CD4-positive, alpha-beta T cell treated with Interleukin-17A for 1 hour (primary cell): ENCODE results near the gene CCSER1.
"Not testable (repeated sequence)": the region's sequence is repeated elsewhere in the genome, so short reads cannot be mapped to it uniquely, and the experiment has no call there.

Experiments used
- DNase-seq: peaks from one replicate; pipeline ENCODE4 v3.0.0-alpha.2; 2020

Gene CCSER1

DNA sequence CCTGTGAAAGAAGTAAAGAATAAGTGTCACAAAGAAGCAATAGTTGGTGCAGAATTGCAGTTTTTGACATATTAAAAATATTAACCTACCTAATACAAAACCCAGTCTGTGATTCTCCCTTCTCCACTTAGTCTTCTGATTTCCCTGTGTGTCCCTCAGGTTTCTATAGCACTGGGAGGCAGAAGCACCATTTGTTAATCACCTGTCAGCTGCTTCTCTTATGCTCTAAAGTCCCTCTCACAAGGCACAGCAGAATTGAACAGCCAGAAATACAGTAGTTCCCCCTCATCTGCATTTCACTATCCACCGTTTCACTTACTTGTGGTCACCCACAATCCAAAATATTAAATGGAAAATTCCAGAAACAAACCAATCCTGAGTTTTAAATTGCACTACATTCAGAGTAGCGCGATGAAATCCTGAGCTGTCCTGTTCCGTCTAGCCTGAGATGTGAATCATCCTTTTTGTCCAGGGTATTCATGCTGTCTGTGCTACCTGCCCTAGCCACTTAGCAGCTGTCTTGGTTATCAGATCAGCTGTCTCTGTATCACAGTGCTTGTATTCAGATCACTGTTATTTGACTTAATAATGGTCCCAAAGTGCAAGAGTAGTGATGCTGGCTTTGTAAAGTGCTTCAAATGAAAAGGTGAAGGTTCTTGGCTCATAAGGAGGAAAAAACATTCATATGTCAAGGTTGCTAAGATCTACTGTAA lies 1192.5 kb downstream of the CCSER1 start:
- no peak for DNase-seq

DNA sequence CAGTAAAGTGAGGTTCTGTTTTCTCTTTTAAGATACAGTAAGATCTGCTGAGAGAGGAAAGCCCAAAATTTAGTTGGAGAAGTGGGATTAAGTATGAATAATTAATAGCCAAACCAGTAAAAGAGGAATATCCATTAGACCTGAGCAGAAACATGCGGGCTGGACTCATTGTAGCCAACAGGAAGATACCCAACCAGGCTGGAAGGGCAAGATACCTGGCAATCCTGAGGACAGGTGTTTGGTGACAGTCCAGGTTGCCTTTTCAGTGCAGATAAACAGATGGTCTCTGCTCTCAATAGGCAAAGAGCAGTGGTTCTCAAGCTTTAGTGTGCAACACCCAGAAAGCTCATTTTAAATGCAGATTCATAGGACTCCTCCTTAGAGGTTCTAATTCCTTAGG lies 1195.8 kb downstream of the CCSER1 start:
- no peak for DNase-seq

DNA sequence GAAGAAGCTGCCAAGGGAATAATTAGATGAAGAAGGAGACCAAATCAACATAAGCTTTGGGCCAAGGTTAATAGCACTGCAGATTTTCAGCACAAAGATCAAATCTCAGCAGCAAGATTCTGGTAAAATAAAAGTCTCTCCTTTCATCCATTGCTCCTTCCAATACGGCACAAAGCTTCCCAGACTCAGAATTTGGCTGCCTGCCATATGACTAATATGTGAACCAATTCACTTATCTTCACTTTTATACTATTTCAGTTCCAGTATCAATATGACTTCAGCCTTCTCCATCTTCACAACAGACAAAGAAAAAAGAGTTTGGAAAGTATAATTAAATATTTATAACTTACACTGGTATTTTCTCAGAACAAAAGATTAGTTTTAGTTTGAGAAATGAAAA lies 1198.3 kb downstream of the CCSER1 start:
- DNase-seq, result no peak

DNA sequence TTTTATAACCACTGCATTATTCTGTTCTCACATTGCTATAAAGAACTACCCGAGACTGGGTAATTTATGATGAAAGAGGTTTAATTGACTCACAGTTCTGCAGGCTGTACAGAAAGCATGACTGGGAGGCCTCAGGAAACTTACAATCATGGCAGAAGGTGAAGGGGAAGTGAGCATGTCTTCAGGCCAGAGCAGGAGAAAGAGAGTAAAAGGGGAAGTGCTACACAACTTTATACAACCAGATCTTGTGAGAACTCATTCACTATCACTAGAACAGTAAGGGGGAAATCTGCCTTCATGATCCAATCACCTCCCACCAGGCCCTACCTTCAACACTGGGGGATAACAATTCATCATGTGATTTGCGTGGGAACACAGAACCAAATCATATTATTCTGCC lies 1199.0 kb downstream of the CCSER1 start:
- not testable (repeated sequence) for DNase-seq

DNA sequence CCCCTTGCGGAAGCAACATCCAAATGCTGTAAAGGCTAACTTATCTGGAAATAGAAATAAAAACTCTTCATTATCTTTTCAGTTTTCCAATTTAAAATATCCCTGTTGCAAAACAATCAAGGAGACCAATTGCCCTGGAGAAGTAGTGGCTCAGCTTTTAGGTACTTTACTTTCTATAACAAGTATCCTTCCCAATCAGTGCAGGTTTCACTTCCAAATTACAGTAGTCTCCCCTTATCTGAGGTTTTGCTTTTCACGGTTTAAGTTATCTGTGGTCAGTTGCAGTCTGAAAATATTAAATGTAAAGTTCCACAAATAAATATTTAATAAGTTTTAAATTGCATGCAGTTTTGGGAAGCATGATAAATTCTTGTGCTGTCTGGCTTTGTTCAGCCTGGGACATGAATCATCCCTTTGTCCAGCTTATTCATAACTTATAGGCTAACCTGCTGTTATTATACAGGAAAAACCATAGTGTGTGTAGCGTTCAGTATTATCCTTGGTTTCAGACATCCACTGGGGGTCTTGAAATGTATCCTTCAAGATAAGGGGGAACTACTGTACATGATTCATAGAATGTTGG lies 1203.5 kb downstream of the CCSER1 start:
- DNase-seq, result no peak

DNA sequence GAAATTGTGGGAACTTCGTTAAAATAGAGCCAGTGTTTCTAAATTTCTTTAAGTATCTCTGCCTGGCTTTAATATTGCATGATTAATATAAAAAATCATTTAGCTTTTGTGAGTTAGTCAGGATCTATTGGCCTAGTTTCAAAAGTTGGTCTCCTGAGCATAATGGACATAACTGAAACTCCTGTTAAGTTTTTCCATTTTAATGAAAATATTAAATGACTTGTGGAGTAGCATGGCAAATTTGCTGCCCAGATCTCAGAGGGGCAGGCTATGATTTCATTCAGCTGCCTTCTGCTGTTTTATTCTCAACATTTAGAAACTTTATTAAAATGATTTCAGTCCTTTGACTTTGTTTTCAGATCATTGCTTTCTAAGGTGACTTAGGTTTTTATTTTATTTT lies 1213.6 kb downstream of the CCSER1 start:
- no peak for DNase-seq

DNA sequence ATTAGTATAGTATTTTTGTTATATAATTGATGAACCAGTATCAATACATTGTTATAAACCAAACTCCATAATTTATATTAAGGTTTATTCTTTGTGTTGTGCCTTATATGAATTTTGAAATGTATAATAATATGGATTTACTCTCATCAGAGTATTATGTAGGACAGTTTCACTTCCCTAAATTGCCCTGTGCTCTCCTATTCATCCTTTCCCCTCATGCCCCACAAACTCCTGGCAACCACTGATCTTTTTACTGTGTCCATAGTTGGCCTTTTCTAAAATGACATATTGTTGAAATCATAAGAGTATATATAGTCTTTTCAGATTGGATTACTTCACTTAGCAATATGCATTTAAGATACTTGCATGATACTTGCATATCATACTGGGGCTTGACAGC lies 1218.4 kb downstream of the CCSER1 start:
- DNase-seq, result no peak

DNA sequence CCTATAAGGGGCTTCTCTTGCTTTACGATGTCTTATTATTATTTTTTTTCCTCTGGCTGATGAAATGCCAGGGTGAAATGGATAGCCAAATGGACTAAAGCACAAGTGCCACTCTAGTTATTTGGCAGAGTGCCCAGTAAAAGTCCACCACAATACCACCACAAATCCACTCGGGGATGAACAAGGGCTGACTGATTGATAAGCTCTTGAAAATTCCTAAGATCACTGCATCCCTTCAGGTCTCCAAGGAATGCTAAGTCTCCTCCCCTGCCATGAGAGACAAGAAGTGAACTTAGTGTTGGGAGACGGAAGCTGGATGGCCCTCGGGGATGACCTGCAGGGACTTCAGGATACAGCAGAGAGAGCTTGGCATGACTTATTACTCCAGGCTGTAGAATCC lies 1229.3 kb downstream of the CCSER1 start:
- not testable (repeated sequence) for DNase-seq

DNA sequence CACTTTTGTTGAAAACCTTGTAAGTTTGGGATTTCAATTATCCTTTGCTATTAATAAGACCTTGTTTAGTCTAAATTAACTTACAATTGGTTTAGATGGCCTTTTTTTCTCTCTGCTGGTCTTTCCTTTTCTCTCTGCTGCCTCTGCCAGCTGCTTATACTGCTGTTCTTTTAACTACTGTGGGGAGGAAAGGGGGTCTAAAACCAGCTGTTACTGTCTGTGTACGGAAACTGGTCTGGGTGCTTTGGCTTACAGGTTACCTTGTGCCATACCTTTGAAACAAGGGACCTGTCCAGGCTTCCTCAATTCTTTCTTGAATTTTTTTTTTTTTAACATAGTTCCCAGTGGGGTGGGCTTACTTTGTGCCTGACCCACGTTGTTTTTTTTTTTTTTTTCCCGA lies 1230.8 kb downstream of the CCSER1 start:
- DNase-seq, result not testable (repeated sequence)

DNA sequence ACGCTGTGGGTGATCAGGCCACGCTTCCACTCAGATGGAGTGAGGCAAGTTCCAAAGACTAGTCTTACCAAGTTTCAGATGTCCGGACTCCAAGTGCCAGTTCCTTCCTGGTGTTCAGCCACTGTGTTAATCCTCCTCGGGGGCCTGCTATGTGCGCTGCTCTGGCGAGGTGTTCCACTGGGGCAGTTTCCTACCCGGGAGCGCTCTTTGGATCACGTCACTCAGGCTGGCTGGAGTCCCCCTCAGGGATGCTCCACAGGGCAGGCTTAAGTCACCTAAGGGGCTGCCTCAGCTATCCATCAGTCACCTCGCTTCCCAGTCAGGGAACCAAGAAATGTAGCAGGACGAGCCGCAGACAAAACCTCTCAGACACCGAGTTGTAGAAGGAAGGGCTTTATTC lies 1231.4 kb downstream of the CCSER1 start:
- DNase-seq, result not testable (repeated sequence)

DNA sequence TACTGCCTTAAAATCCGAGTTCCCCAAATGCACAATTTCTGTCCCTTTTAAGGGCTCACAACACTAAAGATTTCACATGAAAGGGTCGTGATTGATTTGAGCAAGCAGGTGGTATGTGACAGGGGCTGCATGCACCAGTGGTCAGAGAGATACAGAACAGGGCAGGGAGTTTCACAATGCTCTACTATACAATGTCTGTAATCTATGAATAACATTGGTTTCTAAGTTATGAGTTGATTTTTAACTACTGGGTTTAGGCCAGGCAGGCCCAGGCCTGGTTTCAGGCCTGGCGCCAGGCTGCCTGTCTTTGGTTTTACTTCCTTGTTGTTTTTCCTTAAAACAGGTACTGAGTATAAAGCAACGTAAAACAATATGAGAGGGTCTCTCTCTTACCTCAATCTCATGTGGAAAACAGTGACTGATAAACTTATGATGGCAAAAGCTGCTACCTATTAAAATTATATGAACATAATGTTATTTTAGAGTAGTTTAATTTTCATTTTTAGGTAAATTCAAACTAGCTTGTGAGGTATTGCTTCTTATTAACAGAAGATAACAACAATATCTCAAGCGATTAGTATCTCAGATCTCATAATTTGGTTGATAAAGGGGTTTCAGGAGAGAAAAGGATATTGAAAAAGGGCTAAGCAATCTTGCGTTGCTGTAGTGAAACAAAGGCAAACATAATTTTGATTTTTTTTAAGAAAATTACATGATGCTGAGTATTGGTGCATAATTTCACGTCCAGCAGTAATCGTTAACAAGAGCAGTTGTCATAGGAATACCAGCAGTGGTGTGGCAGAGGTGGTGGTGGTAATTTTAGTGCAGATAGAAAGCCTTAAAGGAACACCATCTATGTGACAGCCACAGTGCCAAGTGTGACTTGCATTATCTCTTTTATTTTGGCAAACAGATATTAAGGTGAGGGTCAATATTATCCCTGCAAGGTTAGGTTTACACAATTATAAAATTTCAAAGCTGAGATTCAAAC lies 1232.1 kb downstream of the CCSER1 start:
- no peak for DNase-seq

DNA sequence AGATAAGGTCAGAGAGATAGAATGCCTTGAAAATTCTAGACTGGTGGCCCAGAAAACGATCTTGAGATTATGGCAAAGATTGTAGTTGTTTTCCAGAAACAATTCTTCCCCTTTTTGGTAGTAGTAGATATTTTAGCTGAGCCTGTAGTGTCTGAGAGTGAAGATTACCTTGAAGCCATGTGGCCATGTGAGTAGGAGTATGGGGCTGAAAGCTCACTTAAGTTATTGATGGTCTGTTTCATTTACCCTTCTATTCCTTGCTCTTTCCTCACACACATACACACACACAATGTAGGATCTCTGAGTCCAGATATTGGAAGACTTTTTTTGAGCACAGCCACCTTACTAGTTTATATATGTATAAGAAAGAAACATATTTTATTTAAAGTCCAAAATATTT lies 1234.9 kb downstream of the CCSER1 start:
- DNase-seq, result no peak

DNA sequence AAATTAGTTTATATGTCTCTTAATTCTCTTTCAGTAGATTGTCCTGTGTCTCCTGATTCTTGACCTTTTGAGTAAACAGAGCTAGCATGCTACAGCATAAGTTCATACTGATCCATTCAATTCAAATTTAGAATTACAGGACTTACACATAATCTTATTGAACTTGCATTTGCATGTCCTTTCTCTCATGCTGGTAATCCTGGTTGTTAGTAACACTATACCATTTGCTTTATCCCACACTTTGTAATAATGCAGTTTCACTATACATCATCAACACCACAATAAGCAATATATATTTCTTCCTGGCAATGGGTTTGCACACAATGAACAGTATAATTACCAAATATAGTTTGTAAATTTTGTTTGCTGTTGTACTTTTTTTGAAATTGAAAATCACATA lies 1239.4 kb downstream of the CCSER1 start:
- DNase-seq, result no peak

DNA sequence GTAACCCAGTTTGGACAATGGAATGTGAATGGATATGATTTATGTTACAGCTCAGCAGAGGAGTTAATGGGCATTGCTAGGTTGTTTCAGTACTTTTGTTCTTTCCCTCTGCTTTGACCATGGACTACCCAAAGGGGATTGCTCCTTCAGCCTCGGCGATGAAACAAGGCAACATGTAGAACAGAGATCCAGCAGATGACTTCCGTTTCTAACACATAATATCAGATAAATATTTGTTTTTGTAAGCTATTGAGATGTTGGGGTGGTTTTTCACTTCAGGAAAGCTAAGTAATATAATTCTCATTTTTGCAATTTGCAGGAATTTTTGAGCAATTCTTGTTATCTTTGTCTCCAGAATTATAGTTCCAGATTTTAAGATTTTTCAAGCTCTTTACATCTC lies 1241.9 kb downstream of the CCSER1 start:
- no peak for DNase-seq

DNA sequence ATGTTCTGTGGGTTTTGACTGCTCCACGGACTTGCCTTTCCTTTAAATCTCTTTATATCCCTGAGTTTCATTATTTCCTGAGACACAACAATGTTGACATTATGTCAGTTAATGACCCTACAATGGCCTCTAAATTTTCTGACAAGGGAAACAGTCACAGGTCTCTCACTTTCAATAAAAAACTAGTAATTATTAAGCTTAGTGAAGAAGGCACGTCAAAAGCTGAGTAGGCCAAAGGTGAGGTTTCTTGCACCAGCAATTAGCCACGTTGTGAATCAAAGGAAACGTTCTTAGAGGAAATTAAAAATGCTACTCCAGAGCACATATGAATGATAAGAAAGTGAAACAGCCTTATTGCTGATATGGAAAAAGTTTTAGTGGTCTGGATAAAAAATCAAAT lies 1246.4 kb downstream of the CCSER1 start:
- no peak for DNase-seq

DNA sequence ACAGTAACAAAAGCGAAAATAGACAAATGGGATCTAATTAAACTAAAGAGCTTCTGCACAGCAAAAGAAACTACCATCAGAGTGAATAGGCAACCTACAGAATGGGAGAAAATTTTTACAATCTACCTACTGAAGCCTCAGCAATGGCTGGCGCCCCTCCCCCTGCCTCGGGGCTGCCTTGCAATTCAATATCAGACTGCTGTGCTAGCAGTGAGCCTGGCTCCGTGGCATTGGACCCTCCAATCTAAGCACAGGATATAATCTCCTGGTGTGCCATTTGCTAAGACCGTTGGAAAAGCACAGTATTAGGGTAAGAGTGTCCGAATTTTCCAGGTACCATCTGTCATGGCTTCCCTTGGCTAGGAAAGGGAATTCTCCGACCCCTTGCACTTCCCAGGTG lies 1278.2 kb downstream of the CCSER1 start:
- DNase-seq, result not testable (repeated sequence)

DNA sequence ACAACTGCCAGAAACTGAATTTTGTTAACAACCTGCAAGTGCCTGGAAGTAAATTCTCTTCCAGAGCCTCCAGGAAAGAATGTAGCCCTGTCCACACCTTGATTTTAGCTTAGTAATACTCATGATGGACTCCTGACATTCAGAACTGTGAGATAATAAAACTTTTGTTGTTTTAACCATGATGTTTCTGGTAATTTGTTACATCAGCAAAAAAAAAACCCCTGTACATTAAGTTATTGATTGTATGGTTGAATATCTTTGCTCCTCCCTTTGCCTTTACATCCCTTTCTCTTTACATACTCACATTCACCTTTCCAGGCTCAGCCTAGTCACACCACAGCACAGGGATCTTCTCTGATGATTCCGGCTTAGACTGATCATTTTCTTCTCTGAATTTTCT lies 1294.8 kb downstream of the CCSER1 start:
- DNase-seq, result no peak

DNA sequence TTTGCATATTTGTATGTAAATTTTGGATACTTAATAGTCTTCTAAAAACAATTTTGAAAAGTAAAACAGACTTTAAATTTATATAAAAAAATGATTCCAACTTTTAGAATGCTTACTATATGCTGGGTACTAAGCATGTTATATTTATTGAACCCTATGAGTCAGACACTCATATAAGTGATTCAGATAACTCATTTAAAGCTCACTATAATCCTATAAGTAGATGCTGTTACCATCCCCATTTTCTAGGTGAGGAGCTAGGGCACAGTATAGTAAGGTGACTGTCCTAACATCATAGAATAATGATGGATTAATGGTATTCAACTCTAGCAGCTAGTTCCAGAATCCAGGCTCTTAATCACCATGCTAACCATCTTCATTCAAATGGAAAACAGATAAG lies 1299.5 kb downstream of the CCSER1 start:
- no peak for DNase-seq

DNA sequence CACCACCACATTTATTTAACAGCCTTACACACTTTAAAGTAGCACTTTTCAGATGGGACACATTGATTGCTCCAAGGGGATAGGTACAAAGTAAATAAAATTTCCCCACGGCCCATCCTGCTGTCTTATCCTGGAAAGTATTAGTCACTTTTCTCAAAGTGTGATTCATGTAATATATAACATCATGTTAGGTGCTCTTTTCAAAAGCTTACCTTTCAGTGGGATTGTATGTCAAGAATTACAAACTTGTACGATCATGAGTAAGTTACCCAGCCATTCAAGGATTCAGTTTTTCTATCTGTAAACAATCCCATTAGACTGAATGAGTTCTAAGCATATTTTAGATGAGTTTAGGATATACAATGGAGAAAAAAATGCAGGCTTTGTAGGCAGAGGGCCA lies 1300.0 kb downstream of the CCSER1 start:
- DNase-seq, result no peak

DNA sequence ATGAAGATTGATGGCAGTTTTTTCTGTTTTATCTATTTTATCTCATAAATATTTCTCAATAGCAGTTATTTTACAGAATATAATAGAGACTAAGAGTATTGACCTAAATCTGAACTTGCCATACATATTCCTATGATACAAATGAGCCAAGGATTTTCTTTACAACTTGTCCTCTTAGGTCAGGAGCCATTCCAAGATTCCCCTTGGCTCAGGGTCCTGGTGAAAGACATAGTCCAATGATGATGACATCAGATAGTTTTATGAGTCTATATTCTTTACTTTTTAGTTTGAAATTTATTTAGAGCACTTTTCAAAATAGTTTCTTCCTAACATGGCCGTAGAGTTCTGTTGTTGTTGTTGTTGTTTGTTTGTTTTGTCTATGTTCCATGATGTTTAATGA lies 1307.4 kb downstream of the CCSER1 start:
- no peak for DNase-seq

DNA sequence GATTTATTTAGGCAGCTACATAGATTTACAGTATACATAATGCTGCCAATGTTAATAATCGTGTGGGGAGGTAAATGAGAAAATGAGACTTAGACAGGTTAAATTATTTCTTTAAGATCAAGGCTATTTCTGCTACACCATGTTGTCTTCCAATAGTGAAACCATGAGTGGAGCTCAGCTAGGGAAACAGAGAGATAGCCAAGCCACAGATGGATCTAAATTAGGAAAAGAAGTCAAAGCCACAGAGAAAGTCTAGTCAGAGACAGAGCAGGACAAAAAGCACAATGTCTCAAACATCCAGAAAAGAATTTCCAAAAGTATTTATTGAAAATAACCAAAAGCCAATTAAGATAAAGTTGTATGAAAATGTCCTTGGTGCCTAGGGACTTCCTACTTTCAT lies 1309.4 kb downstream of the CCSER1 start:
- DNase-seq, result no peak

DNA sequence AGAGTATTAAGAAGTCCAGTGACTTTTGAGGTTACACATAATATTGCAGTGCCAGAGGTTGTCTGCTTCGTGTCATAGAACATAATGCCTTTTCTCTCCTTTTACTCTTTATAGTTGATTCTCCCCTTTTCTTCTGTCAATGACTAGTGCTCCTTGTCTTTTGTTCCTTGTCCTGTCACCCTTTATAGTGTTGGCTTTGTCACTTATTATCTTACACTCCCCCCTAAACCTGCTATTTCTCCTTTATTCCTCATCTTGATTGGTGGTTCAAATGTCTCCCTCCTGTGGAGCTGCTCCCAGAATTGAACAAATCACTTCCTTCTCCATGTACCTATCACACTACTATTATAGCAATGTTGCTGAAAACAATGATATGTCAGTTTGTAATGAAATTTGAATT lies 1320.0 kb downstream of the CCSER1 start:
- DNase-seq, result no peak

DNA sequence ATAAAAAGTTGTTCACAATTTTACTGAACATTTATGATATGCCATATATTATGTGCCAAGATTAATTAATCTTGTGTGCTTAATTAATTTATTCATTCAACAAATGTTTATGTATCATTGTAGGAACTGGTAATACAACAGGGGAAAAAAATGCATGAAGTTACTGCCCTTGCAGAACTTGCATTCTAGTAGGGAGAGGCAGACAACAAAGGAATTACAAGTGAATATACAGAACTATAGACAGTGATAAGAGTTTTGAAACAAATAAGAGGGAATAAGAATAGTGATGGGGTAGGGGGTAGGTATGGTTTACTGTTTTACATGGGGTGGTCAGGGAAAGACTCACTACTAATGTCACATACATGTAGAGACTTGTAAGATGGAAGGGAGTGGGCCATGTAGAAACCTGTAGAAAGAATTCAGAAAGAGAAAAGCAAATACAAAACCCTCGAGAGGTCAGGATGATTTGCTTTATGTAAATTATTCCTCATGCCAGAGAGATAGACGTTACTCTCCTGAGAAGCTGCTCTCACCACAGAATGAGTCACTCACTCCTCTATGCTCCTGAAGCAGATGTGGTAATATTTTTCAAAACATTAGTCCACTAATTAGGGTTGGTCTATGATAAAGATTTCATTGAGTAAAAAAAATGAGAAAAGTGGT lies 1321.6 kb downstream of the CCSER1 start:
- no peak for DNase-seq
